Loucy (cell line): ENCODE results near the gene FKBP1A.
A peak's percentile ranks its signal among the peaks of the same experiment; 100 is the strongest.

Source experiments
- H2AFZ ChIP-seq: fragments of 200-600 bp; sonication (generic); 2 replicates; pipeline ENCODE4 v1.6.0; 2016; ENCODE audit warnings: antibody characterized with exemption, mild to moderate bottlenecking, low read length, moderate library complexity
- H3F3A ChIP-seq: fragments of 200-600 bp; 2 replicates; pipeline ENCODE4 v1.6.0; 2016; ENCODE audit warnings: antibody characterized with exemption, low read depth, mild to moderate bottlenecking
- H3K27me3 ChIP-seq: fragments of 200-600 bp; sonication (generic); 2 replicates; pipeline ENCODE4 v1.6.1; 2014; ENCODE audit warnings: low read length, mild to moderate bottlenecking; ENCODE audit not compliant: insufficient read depth, poor library complexity, severe bottlenecking
- H3K36me3 ChIP-seq: fragments of 200-600 bp; sonication (generic); 2 replicates; pipeline ENCODE4 v1.6.1; 2016; ENCODE audit warnings: low read length; ENCODE audit not compliant: insufficient read depth
- H3K4me1 ChIP-seq: fragments of 200-600 bp; sonication (generic); 2 replicates; pipeline ENCODE4 v1.5.1; 2014; ENCODE audit warnings: low read length, mild to moderate bottlenecking; ENCODE audit not compliant: insufficient read depth, poor library complexity, severe bottlenecking
- H3K4me2 ChIP-seq: fragments of 200-600 bp; sonication (generic); 2 replicates; pipeline ENCODE4 v1.6.0; 2014; ENCODE audit warnings: antibody characterized with exemption, low read length, low read depth, mild to moderate bottlenecking; ENCODE audit not compliant: poor library complexity, severe bottlenecking
- H3K4me3 ChIP-seq: fragments of 200-600 bp; sonication (generic); 2 replicates; pipeline ENCODE4 v1.5.1; 2014; ENCODE audit warnings: low read length, mild to moderate bottlenecking, mixed read lengths; ENCODE audit not compliant: poor library complexity, severe bottlenecking
- H3K79me2 ChIP-seq: fragments of 200-600 bp; sonication (generic); 2 replicates; pipeline ENCODE4 v1.6.1; 2014; ENCODE audit warnings: low read length; ENCODE audit not compliant: insufficient read depth
- H3K9ac ChIP-seq: fragments of 200-600 bp; sonication (generic); 2 replicates; pipeline ENCODE4 v1.6.0; 2014; ENCODE audit warnings: mild to moderate bottlenecking, low read depth, low read length, moderate library complexity; ENCODE audit not compliant: poor library complexity, severe bottlenecking
- H3K9me2 ChIP-seq: fragments of 200-600 bp; sonication (generic); replicated peaks from 2 replicates; pipeline ENCODE4 v1.6.1; 2016; ENCODE audit warnings: low read depth, low read length, mixed read lengths
- H3K9me3 ChIP-seq: fragments of 200-600 bp; sonication (generic); 2 replicates; pipeline ENCODE4 v1.6.1; 2014; ENCODE audit warnings: mild to moderate bottlenecking, antibody characterized with exemption, low read length, low read depth; ENCODE audit not compliant: insufficient read depth
- H4K20me1 ChIP-seq: fragments of 200-600 bp; sonication (generic); 2 replicates; pipeline ENCODE4 v1.6.0; 2014; ENCODE audit warnings: antibody characterized with exemption, low read length, mild to moderate bottlenecking; ENCODE audit not compliant: insufficient read depth, poor library complexity, severe bottlenecking
- EZH2phosphoT487 ChIP-seq: fragments of 200-600 bp; IDR thresholded peaks from 2 replicates; pipeline ENCODE4 v1.6.1; 2018; ENCODE audit warnings: antibody characterized with exemption, mild to moderate bottlenecking, moderate library complexity, borderline replicate concordance
- TF ChIP-seq, protein P1 (sequence below): fragments of 200-600 bp; sonication (generic); conservative IDR thresholded peaks from 2 replicates; pipeline ENCODE4 v1.5.1; 2014; ENCODE audit warnings: mild to moderate bottlenecking, antibody characterized with exemption, low read length

FKBP1A gene

DNA sequence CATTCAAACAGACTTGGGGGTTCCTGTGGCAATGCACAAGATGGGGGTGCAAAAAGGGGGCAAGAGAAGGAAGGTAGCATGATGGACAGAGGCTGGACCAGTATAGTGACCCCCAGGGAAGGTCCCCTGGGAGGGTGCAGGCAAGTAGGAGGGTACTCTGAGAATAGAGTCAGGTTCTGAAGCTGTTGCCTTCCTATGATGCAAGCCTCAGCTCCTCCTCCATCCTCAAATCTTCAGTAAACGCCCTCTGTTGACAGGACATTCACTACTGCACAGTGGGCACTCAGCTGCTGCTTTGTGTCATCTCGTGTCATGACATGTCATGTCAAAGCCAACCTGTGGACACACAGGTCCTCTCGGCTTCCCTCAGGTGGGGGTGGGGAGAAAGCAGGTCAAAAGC is 58.1 kb downstream of the FKBP1A start:
- Histone ChIP-seq H3K36me3 (no peaks in the 10 kb centered on the region), H3K4me1 (peaks cover 8% of the 10 kb centered on the region), H3K9ac (no peak overlapping the region), H3K27me3 (no peaks in the 10 kb centered on the region), H3K4me3 (no peak overlapping the region), H3K9me2 (no peaks in the 10 kb centered on the region), H4K20me1 (no peaks in the 10 kb centered on the region), H3K4me2 (no peak overlapping the region), H3K79me2 (no peaks in the 10 kb centered on the region), H3K9me3 (no peaks in the 10 kb centered on the region), H2AFZ (no peak overlapping the region), H3F3A (no peaks in the 10 kb centered on the region)
- TF ChIP-seq, protein P1, sequence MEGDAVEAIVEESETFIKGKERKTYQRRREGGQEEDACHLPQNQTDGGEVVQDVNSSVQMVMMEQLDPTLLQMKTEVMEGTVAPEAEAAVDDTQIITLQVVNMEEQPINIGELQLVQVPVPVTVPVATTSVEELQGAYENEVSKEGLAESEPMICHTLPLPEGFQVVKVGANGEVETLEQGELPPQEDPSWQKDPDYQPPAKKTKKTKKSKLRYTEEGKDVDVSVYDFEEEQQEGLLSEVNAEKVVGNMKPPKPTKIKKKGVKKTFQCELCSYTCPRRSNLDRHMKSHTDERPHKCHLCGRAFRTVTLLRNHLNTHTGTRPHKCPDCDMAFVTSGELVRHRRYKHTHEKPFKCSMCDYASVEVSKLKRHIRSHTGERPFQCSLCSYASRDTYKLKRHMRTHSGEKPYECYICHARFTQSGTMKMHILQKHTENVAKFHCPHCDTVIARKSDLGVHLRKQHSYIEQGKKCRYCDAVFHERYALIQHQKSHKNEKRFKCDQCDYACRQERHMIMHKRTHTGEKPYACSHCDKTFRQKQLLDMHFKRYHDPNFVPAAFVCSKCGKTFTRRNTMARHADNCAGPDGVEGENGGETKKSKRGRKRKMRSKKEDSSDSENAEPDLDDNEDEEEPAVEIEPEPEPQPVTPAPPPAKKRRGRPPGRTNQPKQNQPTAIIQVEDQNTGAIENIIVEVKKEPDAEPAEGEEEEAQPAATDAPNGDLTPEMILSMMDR, result peak; percentile 29
- TF ChIP-seq EZH2phosphoT487, result no peak

DNA sequence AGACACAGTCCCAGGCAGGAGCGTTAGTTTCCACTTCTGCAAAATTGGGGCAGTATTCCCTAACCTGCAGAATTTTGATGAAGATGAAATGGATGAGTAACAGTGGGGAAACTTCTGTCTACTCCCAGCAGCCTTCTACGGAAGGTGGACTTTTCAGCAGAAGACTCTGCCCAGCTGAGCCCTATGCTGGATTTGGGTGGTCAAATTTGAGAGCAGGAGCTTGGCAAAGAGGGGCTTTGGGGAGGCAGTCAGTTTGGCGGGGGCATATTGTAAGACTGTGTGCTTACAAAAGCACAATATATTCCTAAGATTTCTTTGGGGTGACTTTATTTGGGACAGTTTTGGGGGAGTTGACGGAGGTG is 58.5 kb downstream of the FKBP1A start:
- no peaks in the 10 kb centered on the region for H3K36me3 ChIP-seq
- TF ChIP-seq, protein P1, result no peak
- no peak for TF ChIP-seq EZH2phosphoT487
- H3K27me3 ChIP-seq, result no peaks in the 10 kb centered on the region
- H2AFZ ChIP-seq, result no peak overlapping the region
- H3K4me1 ChIP-seq, result peaks cover 12% of the 10 kb centered on the region
- H3F3A ChIP-seq, result no peaks in the 10 kb centered on the region
- no peaks in the 10 kb centered on the region for H3K9me2 ChIP-seq
- H3K79me2 ChIP-seq, result no peaks in the 10 kb centered on the region
- no peak overlapping the region for H3K4me3 ChIP-seq
- no peak overlapping the region for H3K4me2 ChIP-seq
- no peaks in the 10 kb centered on the region for H3K9me3 ChIP-seq
- H3K9ac ChIP-seq, result no peak overlapping the region
- H4K20me1 ChIP-seq, result no peaks in the 10 kb centered on the region

DNA sequence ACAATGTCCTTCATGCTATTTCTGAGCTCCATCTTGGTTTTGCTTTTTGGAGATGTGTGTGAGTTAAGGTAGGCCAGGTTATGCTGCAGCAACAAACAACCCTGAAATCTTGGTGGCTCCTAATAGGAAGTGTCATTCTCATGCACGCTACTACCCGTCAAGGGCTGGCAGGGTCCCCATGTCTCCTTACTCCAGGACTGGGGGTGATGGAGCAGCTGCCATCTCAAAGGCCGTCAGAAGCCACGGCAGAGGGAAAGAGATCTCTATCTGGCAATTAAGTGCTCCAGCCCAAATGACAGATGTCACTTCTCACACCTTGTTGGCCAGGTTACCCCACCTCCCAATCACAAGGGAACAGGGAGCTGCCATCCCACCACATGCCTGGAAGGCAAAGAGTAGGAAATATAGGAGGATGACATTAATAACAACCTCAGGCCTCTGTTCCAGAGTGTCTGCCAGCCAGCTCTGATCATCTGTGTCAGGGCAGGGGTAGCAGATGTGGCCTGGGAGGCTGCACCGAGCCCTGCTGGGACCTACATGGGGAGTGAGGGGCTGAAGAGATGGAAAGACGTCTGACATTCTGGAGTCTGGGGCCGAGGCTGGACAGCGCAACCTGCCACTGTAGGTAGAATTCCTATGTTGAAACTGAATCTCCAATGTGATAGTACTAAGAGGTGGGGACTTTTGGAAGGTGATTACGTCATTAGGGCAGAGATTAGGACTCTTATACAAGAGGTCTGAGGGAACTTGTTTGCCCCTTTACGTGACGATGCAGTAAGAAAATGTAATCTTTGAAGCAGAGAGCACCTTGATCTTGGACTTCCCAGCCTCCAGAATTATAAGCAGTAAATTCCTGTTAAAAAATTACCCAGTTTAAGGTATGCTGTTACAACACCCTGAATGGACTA is 59.1 kb downstream of the FKBP1A start:
- no peaks in the 10 kb centered on the region for H3K79me2 ChIP-seq

More for the DNA sequence above, 59.1 kb downstream of the FKBP1A start:
- TF ChIP-seq, protein P1, result no peak
- H3K9me2 ChIP-seq, result no peaks in the 10 kb centered on the region
- H4K20me1 ChIP-seq, result no peaks in the 10 kb centered on the region
- H3K4me2 ChIP-seq, result no peak overlapping the region
- H3K27me3 ChIP-seq, result no peaks in the 10 kb centered on the region
- H3K4me3 ChIP-seq, result no peak overlapping the region
- H2AFZ ChIP-seq, result no peak overlapping the region
- H3K36me3 ChIP-seq, result no peaks in the 10 kb centered on the region
- no peaks in the 10 kb centered on the region for H3K9me3 ChIP-seq
- peaks cover 19% of the 10 kb centered on the region for H3K4me1 ChIP-seq
- no peak overlapping the region for H3K9ac ChIP-seq
- no peaks in the 10 kb centered on the region for H3F3A ChIP-seq
